Pancreas (tissue), 10 donors: ENCODE measurements around the gene SLC43A2. TPM values are rescaled to one million over a fixed set of nuclear protein-coding genes. Genes with fewer than 3 reads are reported as not detected.
A peak's percentile ranks its signal among the peaks of the same experiment; 100 is the strongest.

ENCODE experiments used
- ATAC-seq, 4 donors: fragments of 200-7000 bp; cut with Tn5 transposase; one replicate each; pipeline versions ENCODE4 v1.8.0 to v1.9.1; 2020; ENCODE audit warnings: mild to moderate bottlenecking in 4 of 4, moderate library complexity in 4 of 4
- DNase-seq, 6 donors: peaks; one replicate each; pipeline ENCODE4 v3.0.0-alpha.2; 2020
- FAIRE-seq: peaks from 2 replicates; lab custom pipeline; 2012; peaks lifted over from hg19 to GRCh38; lab: Jason Lieb, UNC
- H3K27ac ChIP-seq, 4 donors: fragments of 200-600 bp; sonication (generic); 1 replicate in 3 of 4; 2 replicates in 1 of 4; pipeline versions ENCODE4 v1.5.0 to v1.8.0; 2020
- H3K27me3 ChIP-seq, 4 donors: fragments of 200-600 bp; one replicate each; pipeline ENCODE4 v1.8.0; 2021
- H3K36me3 ChIP-seq, 3 donors: fragments of 200-600 bp; sonication (generic) in 1 of 3; one replicate each; pipeline versions ENCODE4 v1.5.0 to v1.8.0; 2020 to 2021
- H3K4me1 ChIP-seq, 3 donors: fragments of 200-600 bp; one replicate each; pipeline ENCODE4 v1.8.0; 2021
- H3K4me3 ChIP-seq, 4 donors: fragments of 200-600 bp; sonication (generic) in 2 of 4; one replicate each; pipeline versions ENCODE4 v1.5.0 to v1.8.0; 2020 to 2021
- H3K9me3 ChIP-seq, 4 donors: fragments of 200-600 bp; one replicate each; pipeline ENCODE4 v1.8.0; 2021
- WGBS, 2 donors: extraction: QIAGEN DNeasy Blood & Tissue Kit; methylation state at CpG; one replicate each; pipeline ENCODE4 v1.1.7; 2013; 5-methylcytosine and 5-hydroxymethylcytosine counted together
- intact Hi-C, 3 donors: fragments of 100-400 bp; cut with DNase I; formaldehyde crosslinking; loops; one replicate each; pipeline versions ENCODE4 v1.11.1 to v1.14.2; 2022
- polyA plus RNA-seq, 2 donors: library from polyadenylated mRNA; stranded (reverse); fragments of 200-250 nt; gene quantifications; one replicate each; pipeline ENCODE4 v1.2.3, GENCODE V29; 2013
- total RNA-seq, 6 donors: library from RNA; stranded (reverse); fragmentation: NEBNext Ultra II Directional in 4 of 6; extraction: Animal tissue kit (Norgen Biotek cat#: 25700) in 4 of 6; gene quantifications; one replicate each; pipeline versions ENCODE4 v1.2.1 to v1.2.4, GENCODE V29; 2021 to 2023
- TF ChIP-seq, protein P1 (sequence below), 4 donors: fragments of 200-600 bp; sonication (generic) in 3 of 4; IDR thresholded peaks; one replicate each; pipeline versions ENCODE4 v1.5.0 to v1.8.0; 2021; ENCODE audit warnings: antibody characterized with exemption in 4 of 4
- donor health status: healthy with polysubstance abuse.
- donor health status: DM: no; HTN: no; CAD: no; lungs with moderate emphysema.
- donor health status: DM: no; HTN: no; CAD: no.
- donor health status: control.
- donor health status: control.
- donor health status: Bipolar disorder and iron deficiency.
- donor health status: DM: yes; HTN: yes; CAD: no.
- donor health status: DM: no; HTN: no; CAD: no.
- donor health status: DM: no; HTN: no; CAD: no.
- donor health status: DM: yes; HTN: yes; CAD: no.

SLC43A2 gene
- total and polyA plus RNA-seq, 8 donors: 2.6 to 14.5 (median 9.8) TPM

- ATAC-seq (no peak), DNase-seq (no peak), FAIRE-seq (no peak)
- Histone ChIP-seq H3K27ac (no peak overlapping the region), H3K4me3 (no peak overlapping the region), H3K27me3 (no peaks in the 10 kb centered on the region), H3K4me1 (peaks cover 0 to 3% (median 0%) of the 10 kb centered on the region in 3 donors), H3K9me3 (no peaks in the 10 kb centered on the region), H3K36me3 (no peaks in the 10 kb centered on the region)
- intact Hi-C loops: loop anchor here in 2 of 3 donors (5.0 kb wide), 2 partner anchors 58 to 63 kb away; no protein-coding TSS in a partner anchor
- 92 to 96% methylated on average over 45 of the region's 45 CpGs for WGBS, 2 donors
- TF ChIP-seq, protein P1, sequence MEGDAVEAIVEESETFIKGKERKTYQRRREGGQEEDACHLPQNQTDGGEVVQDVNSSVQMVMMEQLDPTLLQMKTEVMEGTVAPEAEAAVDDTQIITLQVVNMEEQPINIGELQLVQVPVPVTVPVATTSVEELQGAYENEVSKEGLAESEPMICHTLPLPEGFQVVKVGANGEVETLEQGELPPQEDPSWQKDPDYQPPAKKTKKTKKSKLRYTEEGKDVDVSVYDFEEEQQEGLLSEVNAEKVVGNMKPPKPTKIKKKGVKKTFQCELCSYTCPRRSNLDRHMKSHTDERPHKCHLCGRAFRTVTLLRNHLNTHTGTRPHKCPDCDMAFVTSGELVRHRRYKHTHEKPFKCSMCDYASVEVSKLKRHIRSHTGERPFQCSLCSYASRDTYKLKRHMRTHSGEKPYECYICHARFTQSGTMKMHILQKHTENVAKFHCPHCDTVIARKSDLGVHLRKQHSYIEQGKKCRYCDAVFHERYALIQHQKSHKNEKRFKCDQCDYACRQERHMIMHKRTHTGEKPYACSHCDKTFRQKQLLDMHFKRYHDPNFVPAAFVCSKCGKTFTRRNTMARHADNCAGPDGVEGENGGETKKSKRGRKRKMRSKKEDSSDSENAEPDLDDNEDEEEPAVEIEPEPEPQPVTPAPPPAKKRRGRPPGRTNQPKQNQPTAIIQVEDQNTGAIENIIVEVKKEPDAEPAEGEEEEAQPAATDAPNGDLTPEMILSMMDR (IDR thresholded peaks at IDR 0.05): no peak
Measured at GRCh38 chr17:1634841-1635650, 6.4 kb upstream of the SLC43A2 start.

DNA sequence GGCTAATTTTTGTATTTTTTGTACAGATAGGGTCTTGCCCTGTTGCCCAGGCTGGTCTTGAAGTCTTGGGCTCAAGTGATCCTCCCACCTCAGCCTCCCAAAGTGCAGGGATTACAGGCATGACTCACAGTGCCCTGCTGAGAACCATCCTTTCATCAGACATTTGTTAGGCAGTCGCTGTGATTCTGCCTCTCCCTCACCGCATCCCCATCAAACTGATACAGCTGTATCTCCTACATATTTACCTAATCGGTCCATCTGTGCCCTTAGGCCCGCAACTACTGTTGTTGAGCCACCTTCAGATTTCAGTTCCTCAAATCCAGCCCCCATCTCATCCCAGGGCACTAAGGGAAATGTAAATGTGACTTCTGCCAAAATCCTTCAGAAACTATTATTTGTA is 2.0 kb upstream of the SLC43A2 start:
- H3K4me3 ChIP-seq: no peak overlapping the region
- H3K27me3 ChIP-seq: no peaks in the 10 kb centered on the region
- FAIRE-seq: no peak
- no peak for ATAC-seq
- peaks cover 0 to 5% (median 4%) of the 10 kb centered on the region in 3 donors for H3K4me1 ChIP-seq
- TF ChIP-seq, protein P1 (IDR thresholded peaks at IDR 0.05): no peak
- intact Hi-C loops: loop anchor here in 1 of 3 donors (5.0 kb wide), 1 partner anchor 53 kb away; no protein-coding TSS in a partner anchor
- DNase-seq: no peak
- H3K27ac ChIP-seq: no peak overlapping the region
- 66 to 81% methylated on average over 4 of the region's 4 CpGs for WGBS, 2 donors
- H3K9me3 ChIP-seq: no peaks in the 10 kb centered on the region
- H3K36me3 ChIP-seq: no peaks in the 10 kb centered on the region

DNA sequence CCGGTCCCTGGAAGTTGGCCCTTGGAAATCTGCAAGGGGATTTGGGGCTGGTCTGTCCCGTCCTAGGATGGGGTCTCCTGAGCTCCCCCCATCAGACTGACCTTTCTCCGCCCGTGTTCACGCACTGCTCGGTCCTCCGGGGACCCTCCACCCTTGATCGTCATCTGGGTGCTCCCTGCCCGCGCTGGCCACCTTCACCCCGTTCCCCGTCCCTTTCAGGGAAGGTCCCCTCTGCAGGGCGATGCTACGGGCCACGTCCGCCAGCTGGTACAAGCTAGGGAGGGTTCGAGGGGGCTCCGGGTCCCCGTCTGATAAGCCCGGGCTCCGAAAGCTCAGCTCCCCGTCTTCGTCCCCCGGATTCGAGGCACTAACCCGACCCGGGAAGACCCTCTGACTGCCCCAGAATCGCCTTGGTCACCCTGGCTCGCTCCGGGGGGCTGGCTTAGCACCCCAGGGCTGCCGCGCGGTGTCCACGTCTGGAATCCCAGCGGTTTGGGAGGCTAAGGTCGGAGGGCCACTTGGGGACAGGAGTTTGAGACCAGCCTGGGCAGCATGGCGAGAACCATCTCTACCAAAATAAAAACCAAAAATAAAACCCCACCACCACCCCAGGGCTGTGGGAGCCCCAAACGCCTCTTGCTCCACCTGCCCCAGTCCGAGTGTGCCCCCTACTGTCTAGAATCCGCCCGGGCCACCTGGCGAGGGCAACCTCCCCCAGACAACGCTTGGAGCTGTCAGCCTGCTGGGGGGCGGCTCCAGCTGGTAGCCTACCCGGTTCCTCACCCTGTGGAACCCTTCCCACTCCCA is 1.1 kb upstream of the SLC43A2 start:
- H3K4me1 ChIP-seq: peaks cover 0 to 5% (median 4%) of the 10 kb centered on the region in 3 donors
- ATAC-seq: peak; percentile 22 to 63 (median 50)
- intact Hi-C loops: loop anchor here in 1 of 3 donors (5.0 kb wide), 1 partner anchor 52 kb away; no protein-coding TSS in a partner anchor

DNA sequence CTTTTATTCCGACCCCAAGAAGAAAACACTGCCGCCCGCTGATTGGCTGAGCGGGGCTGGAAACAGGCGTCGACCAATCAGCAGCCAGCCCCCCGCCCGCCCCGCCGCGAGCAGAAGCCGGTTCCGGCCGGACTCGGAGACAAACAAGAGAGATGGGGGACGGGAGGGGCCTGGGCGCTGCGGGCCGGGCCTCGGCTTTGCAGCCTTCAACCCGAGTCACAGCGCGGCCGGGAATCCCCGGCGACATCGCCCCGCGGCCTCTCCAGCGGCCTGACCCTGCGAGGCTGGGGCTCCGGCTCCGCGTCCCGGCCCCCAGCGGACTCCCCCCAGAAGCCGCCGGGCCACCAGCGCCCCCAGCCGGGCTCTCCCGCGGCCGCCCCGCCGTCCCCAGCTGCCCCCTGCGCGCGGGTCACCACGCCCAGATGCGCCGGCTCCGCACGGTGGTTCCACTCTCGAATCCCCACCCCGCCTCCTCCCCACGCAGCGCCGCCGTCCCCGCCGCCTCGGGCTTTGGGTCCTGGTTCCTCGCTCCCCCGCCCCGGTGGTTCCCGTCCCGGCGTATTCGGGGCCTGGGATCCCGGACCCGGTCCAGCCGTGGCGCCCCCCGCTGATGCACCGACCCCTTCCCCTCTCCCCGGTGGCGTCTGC is 346 bp upstream of the SLC43A2 start:
- Histone ChIP-seq H3K4me3 (peak overlapping the region; percentile 44 to 93 (median 70)), H3K27me3 (no peaks in the 10 kb centered on the region), H3K9me3 (no peaks in the 10 kb centered on the region), H3K36me3 (no peaks in the 10 kb centered on the region), H3K27ac (peak overlapping the region; percentile 67 to 98 (median 88)), H3K4me1 (peaks cover 0 to 5% (median 4%) of the 10 kb centered on the region in 3 donors)
- intact Hi-C loops: no loop called here
- TF ChIP-seq, protein P1 (IDR thresholded peaks at IDR 0.05): peak in 1 of 4 donors; percentile 10
- DNase-seq (peak; percentile 88 to 97 (median 93)), ATAC-seq (peak; percentile 85 to 90 (median 89)), FAIRE-seq (no peak)
- 1% methylated on average over 66 to 77 of the region's 77 CpGs for WGBS, 2 donors

More for the DNA sequence above, 1.1 kb upstream of the SLC43A2 start:
- H3K4me3 ChIP-seq: peak overlapping the region; percentile 44 to 93 (median 70)
- no peaks in the 10 kb centered on the region for H3K36me3 ChIP-seq
- H3K27me3 ChIP-seq: no peaks in the 10 kb centered on the region
- DNase-seq (peak; percentile 50 to 91 (median 80)), FAIRE-seq (no peak)
- H3K9me3 ChIP-seq: no peaks in the 10 kb centered on the region
- TF ChIP-seq, protein P1 (IDR thresholded peaks at IDR 0.05): peak; percentile 35 to 74 (median 50)
- WGBS, 2 donors: 3% methylated on average over 44 to 45 of the region's 45 CpGs
- peak overlapping the region; percentile 67 to 98 (median 88) for H3K27ac ChIP-seq
